GM19395 (cell line): Measurements from ENCODE around the gene SLC37A1.

Source experiments
- ATAC-seq: cut with Tn5 transposase; IDR thresholded peaks from one replicate; pipeline ENCODE4 v1.9.1; 2021; ENCODE audit warnings: mild to moderate bottlenecking, moderate library complexity; ENCODE audit not compliant: unreplicated experiment

Gene SLC37A1

DNA sequence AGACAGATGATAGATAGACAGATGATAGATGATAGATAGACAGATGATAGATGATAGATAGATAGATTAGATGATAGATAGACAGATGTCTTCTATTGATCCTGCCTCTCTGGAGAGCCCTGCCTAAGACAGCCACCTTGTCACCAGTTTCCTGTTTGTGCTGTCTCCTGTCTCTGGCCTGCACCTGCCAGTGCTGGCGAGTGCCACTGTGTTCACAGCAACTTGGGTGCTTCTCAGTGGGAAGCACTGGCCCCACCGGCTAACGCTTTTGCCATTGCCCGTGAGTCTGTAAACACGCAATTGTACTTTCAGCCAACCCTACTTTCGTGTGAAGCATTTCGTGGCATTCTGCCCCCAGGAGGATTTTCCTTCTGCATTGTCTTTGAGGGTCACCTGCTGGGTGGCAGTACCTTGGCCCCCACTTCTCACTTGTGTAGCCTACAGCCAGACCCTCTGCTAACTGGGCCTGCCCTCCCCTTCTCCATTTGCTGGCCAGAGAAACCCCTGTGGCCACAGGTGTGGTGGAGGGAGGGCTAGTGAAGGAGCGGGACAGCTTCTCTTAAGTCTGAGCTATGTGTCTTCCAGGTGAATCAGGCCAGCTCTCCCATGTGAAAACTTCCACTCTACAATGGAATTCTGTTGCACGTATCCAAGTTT, 116.4 kb downstream of the SLC37A1 start:
- ATAC-seq, result no peak

- no peak for ATAC-seq
These were observed 117.0 kb downstream of the SLC37A1 start for GRCh38 chr21:42630626-42631025.
